Spleen (tissue), 7 donors: Measurements from ENCODE around the gene NADK.

Experiments used
- CTCF ChIP-seq, 11 experiments: fragments of 200-600 bp in 7 of 11; fragments of 450-650 bp in 4 of 11; sonication (generic) in 4 of 11; IDR thresholded peaks in 8 of 11; conservative IDR thresholded peaks in 3 of 11; 1 replicate in 7 of 11; 2 replicates in 4 of 11; pipeline versions ENCODE4 v1.4.0 to v1.8.0; 2016 to 2021; ENCODE audit warnings: antibody characterized with exemption in 11 of 11, inconsistent platforms in 4 of 11, mild to moderate bottlenecking in 1 of 11
- POLR2AphosphoS5 ChIP-seq, 3 donors: sonication (generic); formaldehyde crosslinking; IDR thresholded peaks; one replicate each; pipeline ENCODE4 v1.5.1; 2017; ENCODE audit warnings: antibody characterized with exemption in 3 of 3
- donor health status: DM: no; HTN: no; CAD: no; lungs with moderate emphysema.
- donor health status: DM: no; HTN: no; CAD: no.
- donor health status: DM: no; HTN: no; CAD: no.

GRCh38 chr1:1779691-1780597 is 1.7 kb upstream of the NADK start:
- TF ChIP-seq CTCF (IDR thresholded peaks at IDR 0.05 in 8 of 11, conservative IDR thresholded peaks at IDR 0.05 in 3 of 11) = peak in 1 of 11 experiments; percentile 4
- TF ChIP-seq POLR2AphosphoS5 (IDR thresholded peaks at IDR 0.05) = peak; percentile 81 to 86 (median 86)
